Trophoblast cell (in vitro differentiated cells and primary cell): ENCODE results near the gene STX2.

ENCODE experiments used
- DNase-seq, 2 donors: peaks; one replicate each; pipeline ENCODE4 v3.0.0-alpha.2; 2016
- H2AFZ ChIP-seq: 2 replicates; pipeline ENCODE4 v1.6.1; 2013; ENCODE audit warnings: low read length, moderate library complexity, mild to moderate bottlenecking; ENCODE audit not compliant: insufficient read depth, poor library complexity
- H2AK5ac ChIP-seq: 2 replicates; pipeline ENCODE4 v1.6.1; 2013; ENCODE audit warnings: mild to moderate bottlenecking, low read length
- H2BK120ac ChIP-seq: 2 replicates; pipeline ENCODE4 v1.6.1; 2013; ENCODE audit warnings: low read length, mild to moderate bottlenecking, moderate library complexity; ENCODE audit not compliant: insufficient read depth, poor library complexity
- H2BK12ac ChIP-seq: 2 replicates; pipeline ENCODE4 v1.6.1; 2013; ENCODE audit warnings: mild to moderate bottlenecking, low read length, moderate library complexity
- H2BK5ac ChIP-seq: 2 replicates; pipeline ENCODE4 v1.6.1; 2013; ENCODE audit warnings: low read length, low read depth, moderate library complexity, mild to moderate bottlenecking; ENCODE audit not compliant: poor library complexity
- H3K14ac ChIP-seq: 2 replicates; pipeline ENCODE4 v1.6.1; 2013; ENCODE audit warnings: mild to moderate bottlenecking, low read length
- H3K18ac ChIP-seq: 2 replicates; pipeline ENCODE4 v1.6.1; 2013; ENCODE audit warnings: mild to moderate bottlenecking, low read length
- H3K23ac ChIP-seq: 2 replicates; pipeline ENCODE4 v1.6.1; 2013; ENCODE audit warnings: low read length
- H3K27ac ChIP-seq: 2 replicates; pipeline ENCODE4 v1.5.1; 2013; ENCODE audit warnings: low read depth, mild to moderate bottlenecking, inconsistent platforms, low read length, moderate library complexity
- H3K27me3 ChIP-seq: 2 replicates; pipeline ENCODE4 v1.6.1; 2013; ENCODE audit warnings: inconsistent platforms, mild to moderate bottlenecking, low read length, moderate library complexity; ENCODE audit not compliant: insufficient read depth
- H3K36me3 ChIP-seq, 2 experiments: 1 replicate in 1 of 2; 2 replicates in 1 of 2; pipeline ENCODE4 v1.6.1; 2013; ENCODE audit warnings: low read length in 2 of 2, mild to moderate bottlenecking in 2 of 2, moderate library complexity in 1 of 2; ENCODE audit not compliant: insufficient read depth in 2 of 2, control insufficient read depth in 1 of 2
- H3K4ac ChIP-seq: 2 replicates; pipeline ENCODE4 v1.6.1; 2013; ENCODE audit warnings: low read depth, mild to moderate bottlenecking, low read length, moderate library complexity
- H3K4me1 ChIP-seq, 2 experiments: 1 replicate in 1 of 2; 2 replicates in 1 of 2; pipeline ENCODE4 v1.6.1; 2013; ENCODE audit warnings: low read length in 2 of 2, mild to moderate bottlenecking in 2 of 2, moderate library complexity in 1 of 2; ENCODE audit not compliant: insufficient read depth in 2 of 2, control insufficient read depth in 1 of 2
- H3K4me2 ChIP-seq: 2 replicates; pipeline ENCODE4 v1.6.1; 2013; ENCODE audit warnings: inconsistent platforms, mild to moderate bottlenecking, low read length, moderate library complexity
- H3K4me3 ChIP-seq: 2 replicates; pipeline ENCODE4 v1.5.1; 2013; ENCODE audit warnings: mild to moderate bottlenecking, low read depth, low read length, inconsistent platforms
- H3K79me1 ChIP-seq: one replicate; pipeline ENCODE4 v1.6.1; 2013; ENCODE audit warnings: low read length
- H3K79me2 ChIP-seq: 2 replicates; pipeline ENCODE4 v1.6.1; 2013; ENCODE audit warnings: low read length, mild to moderate bottlenecking; ENCODE audit not compliant: control insufficient read depth, insufficient read depth, poor library complexity
- H3K9ac ChIP-seq: 2 replicates; pipeline ENCODE4 v1.6.1; 2013; ENCODE audit warnings: mild to moderate bottlenecking, low read length
- H3K9me3 ChIP-seq: 2 replicates; pipeline ENCODE4 v1.6.1; 2013; ENCODE audit warnings: low read depth, mild to moderate bottlenecking, control low read depth, inconsistent platforms, low read length; ENCODE audit not compliant: insufficient read depth
- H4K12ac ChIP-seq: 2 replicates; pipeline ENCODE4 v1.6.1; 2013; ENCODE audit warnings: low read depth, mild to moderate bottlenecking, low read length, moderate library complexity
- H4K8ac ChIP-seq: 2 replicates; pipeline ENCODE4 v1.6.1; 2013; ENCODE audit warnings: low read depth, mild to moderate bottlenecking, low read length, moderate library complexity
- H4K91ac ChIP-seq: one replicate; pipeline ENCODE4 v1.6.1; 2013; ENCODE audit warnings: low read depth, mild to moderate bottlenecking, low read length, moderate library complexity
- WGBS: extraction: QIAGEN DNeasy Blood & Tissue Kit; methylation state at CpG from one replicate; pipeline ENCODE4 v1.1.7; 2013; ENCODE audit warnings: missing lambda C conversion rate; ENCODE audit not compliant: insufficient read length, insufficient coverage; ENCODE audit errors: extremely low coverage; 5-methylcytosine and 5-hydroxymethylcytosine counted together

The STX2 gene

DNA sequence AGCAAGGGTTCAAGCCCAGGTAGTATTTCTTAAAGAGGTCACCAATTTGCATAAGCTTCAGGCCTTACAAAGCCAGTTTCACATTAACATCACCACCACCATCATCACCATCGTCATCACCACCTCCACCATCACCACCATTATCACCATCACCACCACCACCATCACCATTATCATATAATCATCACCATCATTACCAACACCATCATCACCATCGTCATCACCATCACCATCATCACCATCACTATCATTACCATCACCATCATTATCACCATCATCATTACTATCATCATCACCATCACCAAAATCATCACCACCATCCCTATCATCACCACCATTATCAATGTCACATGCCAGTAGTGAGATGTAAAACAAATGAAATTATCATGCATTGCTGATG lies 72.6 kb downstream of the STX2 start:
- no peak for DNase-seq
- 100% methylated on average over 1 of the region's 2 CpGs for WGBS
- H2AK5ac ChIP-seq: no peak overlapping the region
- H3K9ac ChIP-seq: no peak overlapping the region
- no peak overlapping the region for H3K4me3 ChIP-seq
- no peak overlapping the region for H4K8ac ChIP-seq
- no peak overlapping the region for H3K4me2 ChIP-seq
- no peak overlapping the region for H4K91ac ChIP-seq
- no peak overlapping the region for H3K18ac ChIP-seq
- no peak overlapping the region for H4K12ac ChIP-seq
- peaks cover 11% of the 10 kb centered on the region for H3K9me3 ChIP-seq
- no peaks in the 10 kb centered on the region for H3K79me2 ChIP-seq
- H3K36me3 ChIP-seq: no peaks in the 10 kb centered on the region
- H3K14ac ChIP-seq: no peak overlapping the region
- H2BK5ac ChIP-seq: no peak overlapping the region
- H2BK120ac ChIP-seq: no peak overlapping the region
- no peaks in the 10 kb centered on the region for H3K4me1 ChIP-seq
- no peak overlapping the region for H3K23ac ChIP-seq
- no peak overlapping the region for H3K4ac ChIP-seq
- H3K79me1 ChIP-seq: no peaks in the 10 kb centered on the region
- H3K27me3 ChIP-seq: no peaks in the 10 kb centered on the region
- no peak overlapping the region for H2AFZ ChIP-seq
- no peak overlapping the region for H2BK12ac ChIP-seq
- H3K27ac ChIP-seq: no peak overlapping the region

DNA sequence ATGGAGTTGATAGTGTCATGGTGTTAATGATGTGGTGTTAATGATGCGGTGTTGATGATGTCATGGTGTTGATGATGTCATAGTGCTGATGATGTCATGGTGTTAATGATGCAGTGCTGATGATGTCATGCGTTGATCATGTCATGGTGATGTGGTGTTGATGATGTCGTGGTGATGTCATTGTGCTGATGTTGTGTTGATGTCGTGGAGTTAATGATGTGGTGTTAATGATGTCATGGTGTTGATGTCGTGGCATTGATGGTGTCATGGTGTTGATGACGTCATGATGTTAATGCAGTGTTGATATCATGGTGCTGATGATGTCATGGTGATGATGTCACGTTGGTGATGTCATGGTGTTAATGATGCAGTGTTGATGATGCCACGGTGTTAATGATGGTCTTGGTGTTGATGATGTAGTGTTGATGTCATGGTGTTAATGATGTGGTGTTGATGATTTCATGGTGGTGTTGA lies 73.8 kb downstream of the STX2 start:
- WGBS: 100% methylated on average over 4 of the region's 8 CpGs
- Histone ChIP-seq H2BK12ac (no peak overlapping the region), H2BK120ac (no peak overlapping the region)

GRCh38 chr12:130764475-130765185 lies 74.4 kb downstream of the STX2 start:
- 100% methylated on average over 9 of the region's 14 CpGs for WGBS
- no peaks in the 10 kb centered on the region for H3K79me1 ChIP-seq
- no peaks in the 10 kb centered on the region for H3K79me2 ChIP-seq
- no peak overlapping the region for H3K18ac ChIP-seq
- H2AK5ac ChIP-seq: no peak overlapping the region
- H4K12ac ChIP-seq: no peak overlapping the region
- no peak overlapping the region for H3K4me2 ChIP-seq
- no peaks in the 10 kb centered on the region for H3K4me1 ChIP-seq
- H2BK12ac ChIP-seq: no peak overlapping the region
- H2AFZ ChIP-seq: no peak overlapping the region
- H2BK120ac ChIP-seq: no peak overlapping the region
- H3K9me3 ChIP-seq: peaks cover 13% of the 10 kb centered on the region
- no peak overlapping the region for H4K8ac ChIP-seq
- no peaks in the 10 kb centered on the region for H3K36me3 ChIP-seq
- no peak overlapping the region for H3K23ac ChIP-seq
- no peak overlapping the region for H3K27ac ChIP-seq
- H3K9ac ChIP-seq: no peak overlapping the region
- H3K14ac ChIP-seq: no peak overlapping the region
- no peak overlapping the region for H2BK5ac ChIP-seq
- H3K27me3 ChIP-seq: no peaks in the 10 kb centered on the region
- peak; percentile 30 to 63 for DNase-seq
- H3K4ac ChIP-seq: no peak overlapping the region
- H4K91ac ChIP-seq: no peak overlapping the region
- no peak overlapping the region for H3K4me3 ChIP-seq

More for the DNA sequence above, 73.8 kb downstream of the STX2 start:
- peak; percentile 6 to 40 for DNase-seq
- H3K79me2 ChIP-seq: no peaks in the 10 kb centered on the region
- no peak overlapping the region for H2AK5ac ChIP-seq
- H4K12ac ChIP-seq: no peak overlapping the region
- no peak overlapping the region for H2AFZ ChIP-seq
- no peaks in the 10 kb centered on the region for H3K36me3 ChIP-seq
- H3K79me1 ChIP-seq: no peaks in the 10 kb centered on the region
- no peak overlapping the region for H3K14ac ChIP-seq
- no peak overlapping the region for H3K27ac ChIP-seq
- H3K23ac ChIP-seq: peak overlapping the region; percentile 74
- H3K9ac ChIP-seq: no peak overlapping the region
- H3K27me3 ChIP-seq: no peaks in the 10 kb centered on the region
- H3K18ac ChIP-seq: no peak overlapping the region
- H4K91ac ChIP-seq: no peak overlapping the region
- H4K8ac ChIP-seq: no peak overlapping the region
- H3K4me2 ChIP-seq: no peak overlapping the region
- peaks cover 11% of the 10 kb centered on the region for H3K9me3 ChIP-seq
- H2BK5ac ChIP-seq: no peak overlapping the region
- no peak overlapping the region for H3K4me3 ChIP-seq
- H3K4ac ChIP-seq: no peak overlapping the region
- H3K4me1 ChIP-seq: no peaks in the 10 kb centered on the region

GRCh38 chr12:130764073-130764472 lies 75.0 kb downstream of the STX2 start:
- H2AK5ac ChIP-seq: no peak overlapping the region
- WGBS: no CpG with 5 or more reads among the region's 4 CpGs
- no peak overlapping the region for H3K23ac ChIP-seq

More at GRCh38 chr12:130764073-130764472, 75.0 kb downstream of the STX2 start:
- no peak overlapping the region for H3K27ac ChIP-seq
- H3K4me2 ChIP-seq: no peak overlapping the region
- H4K12ac ChIP-seq: no peak overlapping the region
- H3K14ac ChIP-seq: no peak overlapping the region
- no peak overlapping the region for H2BK12ac ChIP-seq
- H3K4ac ChIP-seq: no peak overlapping the region
- no peaks in the 10 kb centered on the region for H3K36me3 ChIP-seq
- DNase-seq: peak in 1 of 2 donors; percentile 34
- no peaks in the 10 kb centered on the region for H3K79me2 ChIP-seq
- H3K27me3 ChIP-seq: no peaks in the 10 kb centered on the region
- H3K18ac ChIP-seq: no peak overlapping the region
- H2AFZ ChIP-seq: no peak overlapping the region
- no peak overlapping the region for H2BK5ac ChIP-seq
- no peak overlapping the region for H3K9ac ChIP-seq
- H4K91ac ChIP-seq: no peak overlapping the region
- H2BK120ac ChIP-seq: no peak overlapping the region
- no peak overlapping the region for H4K8ac ChIP-seq
- H3K4me1 ChIP-seq: no peaks in the 10 kb centered on the region
- peaks cover 13% of the 10 kb centered on the region for H3K9me3 ChIP-seq
- no peak overlapping the region for H3K4me3 ChIP-seq
- no peaks in the 10 kb centered on the region for H3K79me1 ChIP-seq
